GM13977 (cell line): Measurements from ENCODE around the gene NKX2-2.

ENCODE experiments used
- DNase-seq: peaks from one replicate; pipeline ENCODE4 v3.0.0; 2012; ENCODE audit warnings: low spot score
- CTCF ChIP-seq: IDR thresholded peaks from 2 replicates; pipeline ENCODE4 v1.5.1; 2012; ENCODE audit warnings: mild to moderate bottlenecking, control low read depth; ENCODE audit not compliant: insufficient read depth; ENCODE audit errors: extremely low read depth, missing control alignments
- in situ Hi-C: fragments of 300-500 bp; cut with MboI; formaldehyde crosslinking; loops from one replicate; pipeline ENCODE4 v1.12.0; 2022; ENCODE audit warnings: low sequenced_read_pairs, low pct_unique_long_range_greater_than_20kb, mixed read lengths, inconsistent platforms; ENCODE audit not compliant: unreplicated experiment

Gene NKX2-2

GRCh38 chr20:21507400-21508229, 6.2 kb downstream of the NKX2-2 start:
- in situ Hi-C loops, result loop anchor here (10.0 to 25.0 kb wide), 3 partner anchors 395 to 1145 kb away; partner anchors contain the start of genes INSM1 and LINC00237
- peak; percentile 41 for DNase-seq
- no peak for TF ChIP-seq CTCF

GRCh38 chr20:21505810-21506530, 7.9 kb downstream of the NKX2-2 start:
- in situ Hi-C loops, result loop anchor here (10.0 to 25.0 kb wide), 3 partner anchors 394 to 1144 kb away; partner anchors contain the start of genes INSM1 and LINC00237
- DNase-seq, result peak; percentile 89
- TF ChIP-seq CTCF, result peak; percentile 94

DNA sequence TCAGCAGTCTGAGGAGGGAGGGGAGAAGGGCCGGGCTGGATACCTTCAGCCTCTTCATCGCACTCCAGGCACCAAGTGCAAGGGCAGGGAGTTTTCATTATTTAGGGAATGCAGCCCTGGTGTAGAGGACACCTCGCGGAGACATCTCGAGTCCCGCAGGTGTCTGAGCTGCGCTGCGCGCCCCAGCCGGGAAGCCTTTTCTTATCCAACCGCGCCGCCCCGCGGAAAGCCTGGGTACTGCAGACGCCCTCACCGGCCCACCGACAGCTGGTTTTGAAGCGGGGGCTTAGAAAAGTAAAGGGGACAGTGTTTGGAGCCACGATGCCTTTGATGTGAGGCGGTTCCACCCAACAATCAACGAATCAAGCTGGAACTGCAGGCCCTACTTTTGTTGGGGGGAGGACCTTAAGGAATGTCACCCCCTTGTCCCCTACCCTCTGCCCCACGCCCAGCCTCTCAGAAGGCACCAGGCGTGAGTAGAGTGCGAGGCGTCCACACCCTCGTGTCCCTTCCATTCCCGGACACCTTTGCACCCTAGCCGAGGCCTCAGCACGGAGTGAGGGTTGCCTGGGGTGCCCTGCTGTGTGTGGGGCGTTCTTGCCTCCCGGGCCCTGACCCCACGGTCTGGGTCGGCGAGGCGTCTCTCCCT, 8.6 kb downstream of the NKX2-2 start:
- DNase-seq, result peak; percentile 89
- TF ChIP-seq CTCF, result peak; percentile 98
- in situ Hi-C loops, result loop anchor here (10.0 to 25.0 kb wide), 3 partner anchors 393 to 1143 kb away; partner anchors contain the start of genes INSM1 and LINC00237

DNA sequence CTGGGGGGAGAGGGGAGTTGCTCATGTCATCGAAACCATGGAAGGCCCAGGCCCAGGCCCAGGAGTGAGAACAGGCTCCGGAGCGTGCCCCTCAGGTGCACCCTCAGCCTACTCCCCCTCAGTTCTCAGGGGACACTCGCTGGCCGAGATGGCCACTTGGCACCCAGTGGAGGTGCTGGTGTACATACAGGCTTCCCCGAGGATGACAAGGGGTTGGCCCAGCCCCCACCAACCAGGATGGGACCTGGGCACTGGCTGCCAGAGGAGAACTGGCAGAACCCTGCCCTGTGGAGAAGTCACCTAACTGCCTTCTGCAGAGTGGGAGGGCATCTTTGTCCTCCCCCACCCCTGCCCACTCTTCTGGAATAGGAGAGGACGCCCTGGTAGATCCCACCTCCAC, 9.5 kb downstream of the NKX2-2 start:
- no peak for TF ChIP-seq CTCF
- in situ Hi-C loops, result loop anchor here (5.0 to 25.0 kb wide), 4 partner anchors 272 to 1142 kb away; partner anchors contain the start of genes INSM1 and LINC00237

GRCh38 chr20:21503345-21503744, 10.5 kb downstream of the NKX2-2 start:
- DNase-seq, result peak; percentile 82
- in situ Hi-C loops, result loop anchor here (5.0 to 25.0 kb wide), 4 partner anchors 271 to 1141 kb away; partner anchors contain the start of genes INSM1 and LINC00237
- no peak for TF ChIP-seq CTCF

More for the DNA sequence above, 9.5 kb downstream of the NKX2-2 start:
- no peak for DNase-seq

DNA sequence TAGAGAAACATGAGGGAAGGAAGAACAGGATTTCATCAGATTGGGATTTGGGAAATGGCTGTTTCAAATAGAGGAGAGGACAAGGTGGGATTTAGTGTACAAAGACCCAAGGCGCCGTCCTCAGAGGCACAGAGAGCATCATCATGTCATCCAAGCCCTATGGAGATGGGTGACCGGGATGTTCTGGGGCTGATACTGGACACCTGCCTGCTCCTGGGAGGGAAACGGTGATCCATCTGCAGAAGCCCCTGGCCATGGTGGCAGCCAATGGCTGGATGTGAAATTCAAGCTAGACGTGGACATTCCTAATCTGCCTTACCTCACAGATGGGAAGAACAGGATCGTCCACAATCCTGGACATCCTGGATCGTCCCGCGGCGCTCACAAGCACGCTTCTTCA, 12.7 kb downstream of the NKX2-2 start:
- DNase-seq, result no peak
- no peak for TF ChIP-seq CTCF
- in situ Hi-C loops, result loop anchor here (5.0 to 25.0 kb wide), 4 partner anchors 269 to 1139 kb away; partner anchors contain the start of genes INSM1 and LINC00237
